ENCODE measurements around the gene CASD1. TPM values are rescaled to one million over a fixed set of nuclear protein-coding genes. Genes with fewer than 3 reads are reported as not detected.

The CASD1 gene
- total and polyA plus RNA-seq, 2 donors = 20.2 to 34.2 TPM

GRCh38 chr7:94565247-94565894 lies 55.8 kb downstream of the CASD1 start:
- H3K36me3 ChIP-seq (ENCODE audit: control insufficient read depth in 2 of 2, insufficient read depth in 2 of 2, low read length in 1 of 2) = no peaks in the 10 kb centered on the region
- no peak overlapping the region for H3K4me3 ChIP-seq (ENCODE audit: low read length in 2 of 2)
- 96% methylated on average over 4 of the region's 4 CpGs for WGBS
- no peaks in the 10 kb centered on the region for H3K9me3 ChIP-seq (ENCODE audit: control insufficient read depth in 2 of 2, insufficient read depth in 1 of 2, low read length in 1 of 2)
- H3K4me1 ChIP-seq (ENCODE audit: control insufficient read depth in 2 of 2, insufficient read depth in 2 of 2, low read length in 2 of 2) = no peaks in the 10 kb centered on the region
- H3K27ac ChIP-seq (ENCODE audit: low read depth in 1 of 2, low read length in 1 of 2) = no peak overlapping the region
- no peak for DNase-seq (ENCODE audit: low read depth in 6 of 9, low spot score in 9 of 9)
- no peaks in the 10 kb centered on the region for H3K27me3 ChIP-seq (ENCODE audit: control insufficient read depth in 2 of 2, insufficient read depth in 1 of 2, low read length in 1 of 2)

GRCh38 chr7:94567396-94567795 lies 57.8 kb downstream of the CASD1 start:
- Histone ChIP-seq H3K4me3 (ENCODE audit: low read length in 2 of 2) (no peak overlapping the region), H3K27ac (ENCODE audit: low read depth in 1 of 2, low read length in 1 of 2) (no peak overlapping the region), H3K27me3 (ENCODE audit: control insufficient read depth in 2 of 2, insufficient read depth in 1 of 2, low read length in 1 of 2) (no peaks in the 10 kb centered on the region), H3K36me3 (ENCODE audit: control insufficient read depth in 2 of 2, insufficient read depth in 2 of 2, low read length in 1 of 2) (no peaks in the 10 kb centered on the region), H3K4me1 (ENCODE audit: control insufficient read depth in 2 of 2, insufficient read depth in 2 of 2, low read length in 2 of 2) (no peaks in the 10 kb centered on the region), H3K9me3 (ENCODE audit: control insufficient read depth in 2 of 2, insufficient read depth in 1 of 2, low read length in 1 of 2) (no peaks in the 10 kb centered on the region)
- no peak for DNase-seq (ENCODE audit: low read depth in 6 of 9, low spot score in 9 of 9)

DNA sequence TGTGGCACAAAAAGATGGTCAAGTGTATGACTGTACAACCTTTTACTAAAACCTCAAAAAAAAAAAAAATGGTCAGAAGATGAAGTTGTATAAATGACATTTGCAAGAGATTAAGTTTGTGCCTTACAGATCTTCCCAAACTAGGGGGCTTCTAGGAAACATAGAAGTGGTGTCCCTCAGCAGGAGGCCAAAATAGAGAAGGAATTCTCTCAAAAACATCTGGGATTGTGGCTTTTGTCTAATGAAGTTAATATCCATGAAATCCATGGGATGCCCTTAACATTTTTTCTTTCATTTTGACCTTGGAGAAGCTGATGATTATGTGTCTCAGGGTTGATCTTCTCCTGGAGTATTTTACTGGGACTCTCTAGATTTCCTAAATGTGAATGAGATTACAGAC lies 62.2 kb downstream of the CASD1 start:
- no peaks in the 10 kb centered on the region for H3K9me3 ChIP-seq (ENCODE audit: control insufficient read depth in 2 of 2, insufficient read depth in 1 of 2, low read length in 1 of 2)
- no peaks in the 10 kb centered on the region for H3K27me3 ChIP-seq (ENCODE audit: control insufficient read depth in 2 of 2, insufficient read depth in 1 of 2, low read length in 1 of 2)
- H3K27ac ChIP-seq (ENCODE audit: low read depth in 1 of 2, low read length in 1 of 2) = no peak overlapping the region
- no peaks in the 10 kb centered on the region for H3K4me1 ChIP-seq (ENCODE audit: control insufficient read depth in 2 of 2, insufficient read depth in 2 of 2, low read length in 2 of 2)
- peaks cover 0 to 7% of the 10 kb centered on the region in 2 donors for H3K36me3 ChIP-seq (ENCODE audit: control insufficient read depth in 2 of 2, insufficient read depth in 2 of 2, low read length in 1 of 2)
- no peak for DNase-seq (ENCODE audit: low read depth in 6 of 9, low spot score in 9 of 9)
- no peak overlapping the region for H3K4me3 ChIP-seq (ENCODE audit: low read length in 2 of 2)

DNA sequence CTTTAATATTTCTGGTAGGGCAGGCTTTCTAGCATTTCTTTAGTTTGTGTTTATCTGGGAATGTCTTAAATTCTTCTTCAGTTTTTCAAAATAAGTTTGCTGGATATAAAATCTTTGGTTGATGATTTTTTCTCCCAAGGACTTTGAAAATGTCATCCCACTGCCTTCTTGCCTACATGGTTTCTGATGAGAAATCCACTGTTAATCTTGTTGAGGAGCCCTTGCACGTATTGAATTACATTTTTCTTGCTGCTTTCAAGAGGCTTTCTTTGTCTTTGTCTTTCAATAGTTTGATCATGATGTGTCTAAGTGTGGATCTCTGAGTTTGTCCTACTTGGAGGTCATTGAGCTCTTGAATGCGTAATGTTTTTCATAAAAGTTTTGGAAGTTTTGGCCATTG lies 66.0 kb downstream of the CASD1 start:
- Histone ChIP-seq H3K36me3 (ENCODE audit: control insufficient read depth in 2 of 2, insufficient read depth in 2 of 2, low read length in 1 of 2) (peaks cover 0 to 7% of the 10 kb centered on the region in 2 donors), H3K4me3 (ENCODE audit: low read length in 2 of 2) (no peak overlapping the region), H3K27me3 (ENCODE audit: control insufficient read depth in 2 of 2, insufficient read depth in 1 of 2, low read length in 1 of 2) (no peaks in the 10 kb centered on the region), H3K9me3 (ENCODE audit: control insufficient read depth in 2 of 2, insufficient read depth in 1 of 2, low read length in 1 of 2) (no peaks in the 10 kb centered on the region), H3K27ac (ENCODE audit: low read depth in 1 of 2, low read length in 1 of 2) (no peak overlapping the region), H3K4me1 (ENCODE audit: control insufficient read depth in 2 of 2, insufficient read depth in 2 of 2, low read length in 2 of 2) (no peaks in the 10 kb centered on the region)
- DNase-seq (ENCODE audit: low read depth in 6 of 9, low spot score in 9 of 9) = no peak
- 95% methylated on average over 2 of the region's 2 CpGs for WGBS

DNA sequence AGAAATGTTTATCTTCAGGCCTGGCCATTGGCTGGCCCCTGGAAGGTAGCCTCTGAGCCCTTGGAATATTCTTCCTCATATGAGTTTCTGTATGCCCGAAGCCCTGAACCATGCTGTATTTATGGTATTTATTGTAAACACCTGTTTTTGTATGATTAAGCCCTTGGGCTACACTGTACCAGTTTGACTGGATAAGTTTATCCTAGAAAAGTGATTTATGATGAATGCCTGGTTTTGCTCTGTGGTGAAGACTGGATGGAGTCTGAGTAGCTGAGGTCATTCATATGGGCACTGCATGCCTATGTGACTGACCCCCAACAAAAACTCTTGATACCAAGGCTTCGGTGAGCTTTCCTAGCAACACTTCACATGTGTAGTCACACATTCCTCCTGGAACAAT lies 66.7 kb downstream of the CASD1 start:
- Histone ChIP-seq H3K4me1 (ENCODE audit: control insufficient read depth in 2 of 2, insufficient read depth in 2 of 2, low read length in 2 of 2) (no peaks in the 10 kb centered on the region), H3K36me3 (ENCODE audit: control insufficient read depth in 2 of 2, insufficient read depth in 2 of 2, low read length in 1 of 2) (peaks cover 0 to 7% of the 10 kb centered on the region in 2 donors), H3K4me3 (ENCODE audit: low read length in 2 of 2) (no peak overlapping the region), H3K27ac (ENCODE audit: low read depth in 1 of 2, low read length in 1 of 2) (no peak overlapping the region), H3K27me3 (ENCODE audit: control insufficient read depth in 2 of 2, insufficient read depth in 1 of 2, low read length in 1 of 2) (no peaks in the 10 kb centered on the region), H3K9me3 (ENCODE audit: control insufficient read depth in 2 of 2, insufficient read depth in 1 of 2, low read length in 1 of 2) (no peaks in the 10 kb centered on the region)
- DNase-seq (ENCODE audit: low read depth in 6 of 9, low spot score in 9 of 9) = no peak
- 97% methylated on average over 2 of the region's 2 CpGs for WGBS

DNA sequence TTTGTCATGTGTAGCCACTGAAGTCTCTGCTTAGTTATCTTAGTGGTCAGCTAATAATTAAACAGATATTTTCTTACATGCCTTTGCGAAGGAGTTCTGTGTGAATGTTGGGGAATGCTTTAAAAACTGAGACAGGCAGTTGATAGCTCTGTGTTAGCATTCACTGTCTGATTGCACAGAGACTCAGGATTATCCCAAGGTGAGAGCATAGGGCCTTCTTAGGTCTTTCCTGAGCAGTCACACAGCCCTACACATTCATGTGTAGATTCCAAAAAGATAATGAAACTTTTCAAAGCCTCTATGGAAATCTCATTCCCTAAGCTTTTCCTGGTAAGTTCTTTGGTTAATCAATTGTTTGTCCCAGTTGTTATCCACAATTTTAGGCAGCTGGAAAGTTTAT lies 67.7 kb downstream of the CASD1 start:
- Histone ChIP-seq H3K36me3 (ENCODE audit: control insufficient read depth in 2 of 2, insufficient read depth in 2 of 2, low read length in 1 of 2) (peaks cover 0 to 7% of the 10 kb centered on the region in 2 donors), H3K4me1 (ENCODE audit: control insufficient read depth in 2 of 2, insufficient read depth in 2 of 2, low read length in 2 of 2) (no peaks in the 10 kb centered on the region), H3K27ac (ENCODE audit: low read depth in 1 of 2, low read length in 1 of 2) (no peak overlapping the region), H3K9me3 (ENCODE audit: control insufficient read depth in 2 of 2, insufficient read depth in 1 of 2, low read length in 1 of 2) (no peaks in the 10 kb centered on the region), H3K4me3 (ENCODE audit: low read length in 2 of 2) (no peak overlapping the region), H3K27me3 (ENCODE audit: control insufficient read depth in 2 of 2, insufficient read depth in 1 of 2, low read length in 1 of 2) (no peaks in the 10 kb centered on the region)
- no peak for DNase-seq (ENCODE audit: low read depth in 6 of 9, low spot score in 9 of 9)
- WGBS = 99% methylated on average over 1 of the region's 1 CpG

- Histone ChIP-seq H3K27ac (ENCODE audit: low read depth in 1 of 2, low read length in 1 of 2) (no peak overlapping the region), H3K27me3 (ENCODE audit: control insufficient read depth in 2 of 2, insufficient read depth in 1 of 2, low read length in 1 of 2) (no peaks in the 10 kb centered on the region), H3K4me3 (ENCODE audit: low read length in 2 of 2) (no peak overlapping the region), H3K9me3 (ENCODE audit: control insufficient read depth in 2 of 2, insufficient read depth in 1 of 2, low read length in 1 of 2) (no peaks in the 10 kb centered on the region), H3K36me3 (ENCODE audit: control insufficient read depth in 2 of 2, insufficient read depth in 2 of 2, low read length in 1 of 2) (peaks cover 0 to 7% of the 10 kb centered on the region in 2 donors), H3K4me1 (ENCODE audit: control insufficient read depth in 2 of 2, insufficient read depth in 2 of 2, low read length in 2 of 2) (no peaks in the 10 kb centered on the region)
- no peak for DNase-seq (ENCODE audit: low read depth in 6 of 9, low spot score in 9 of 9)
Measured at GRCh38 chr7:94578614-94579013, 69.0 kb downstream of the CASD1 start.

- Histone ChIP-seq H3K4me1 (ENCODE audit: control insufficient read depth in 2 of 2, insufficient read depth in 2 of 2, low read length in 2 of 2) (no peaks in the 10 kb centered on the region), H3K36me3 (ENCODE audit: control insufficient read depth in 2 of 2, insufficient read depth in 2 of 2, low read length in 1 of 2) (peaks cover 0 to 9% of the 10 kb centered on the region in 2 donors), H3K4me3 (ENCODE audit: low read length in 2 of 2) (no peak overlapping the region), H3K27ac (ENCODE audit: low read depth in 1 of 2, low read length in 1 of 2) (no peak overlapping the region), H3K9me3 (ENCODE audit: control insufficient read depth in 2 of 2, insufficient read depth in 1 of 2, low read length in 1 of 2) (no peaks in the 10 kb centered on the region), H3K27me3 (ENCODE audit: control insufficient read depth in 2 of 2, insufficient read depth in 1 of 2, low read length in 1 of 2) (no peaks in the 10 kb centered on the region)
- no peak for DNase-seq (ENCODE audit: low read depth in 6 of 9, low spot score in 9 of 9)
- WGBS = 96% methylated on average over 2 of the region's 2 CpGs
Measured at GRCh38 chr7:94579470-94579869, 69.9 kb downstream of the CASD1 start.

DNA sequence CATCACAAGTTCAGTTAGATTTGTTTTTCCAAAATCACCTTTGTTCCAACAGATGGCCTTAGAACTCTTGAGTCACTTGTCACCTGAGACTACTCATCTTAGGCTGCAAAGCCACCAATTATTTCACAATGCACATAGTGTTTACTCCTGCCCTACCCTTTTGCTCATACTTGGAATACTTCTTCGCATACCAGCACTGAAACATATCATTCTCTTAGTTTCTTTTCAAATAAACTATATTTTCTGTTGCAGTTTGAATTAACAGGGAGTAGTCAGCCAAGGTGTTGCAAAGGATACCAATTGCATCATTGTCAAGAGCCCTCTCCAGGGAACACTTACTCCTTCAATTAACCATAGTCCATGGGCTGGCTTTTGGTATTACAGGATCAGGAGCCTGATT lies 71.0 kb downstream of the CASD1 start:
- WGBS = 92% methylated on average over 1 of the region's 1 CpG
- H3K36me3 ChIP-seq (ENCODE audit: control insufficient read depth in 2 of 2, insufficient read depth in 2 of 2, low read length in 1 of 2) = peaks cover 0 to 8% of the 10 kb centered on the region in 2 donors
- H3K27me3 ChIP-seq (ENCODE audit: control insufficient read depth in 2 of 2, insufficient read depth in 1 of 2, low read length in 1 of 2) = no peaks in the 10 kb centered on the region
- DNase-seq (ENCODE audit: low read depth in 6 of 9, low spot score in 9 of 9) = no peak
- H3K4me1 ChIP-seq (ENCODE audit: control insufficient read depth in 2 of 2, insufficient read depth in 2 of 2, low read length in 2 of 2) = no peaks in the 10 kb centered on the region
- no peak overlapping the region for H3K4me3 ChIP-seq (ENCODE audit: low read length in 2 of 2)
- no peak overlapping the region for H3K27ac ChIP-seq (ENCODE audit: low read depth in 1 of 2, low read length in 1 of 2)
- no peaks in the 10 kb centered on the region for H3K9me3 ChIP-seq (ENCODE audit: control insufficient read depth in 2 of 2, insufficient read depth in 1 of 2, low read length in 1 of 2)

DNA sequence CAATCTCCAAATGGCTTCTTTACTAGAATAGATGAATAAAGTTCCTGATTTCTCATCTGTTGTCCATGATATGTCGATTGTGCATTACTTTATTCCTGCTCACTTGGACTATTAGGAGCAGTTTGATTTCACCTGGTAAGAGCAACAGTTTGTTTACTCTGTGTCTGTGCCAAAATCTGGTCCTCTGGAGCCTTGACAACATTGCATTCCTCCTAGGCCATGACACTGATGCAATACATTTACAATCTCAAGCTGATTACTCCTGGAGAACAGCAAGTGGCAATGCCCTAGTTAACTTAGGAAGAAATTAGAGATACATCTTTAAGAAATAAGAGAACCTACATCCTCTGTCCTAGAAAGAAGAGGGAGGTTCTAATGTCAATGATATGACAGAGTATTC lies 74.5 kb downstream of the CASD1 start:
- DNase-seq (ENCODE audit: low read depth in 6 of 9, low spot score in 9 of 9) = no peak
- Histone ChIP-seq H3K27ac (ENCODE audit: low read depth in 1 of 2, low read length in 1 of 2) (no peak overlapping the region), H3K36me3 (ENCODE audit: control insufficient read depth in 2 of 2, insufficient read depth in 2 of 2, low read length in 1 of 2) (peaks cover 0 to 3% of the 10 kb centered on the region in 2 donors), H3K4me1 (ENCODE audit: control insufficient read depth in 2 of 2, insufficient read depth in 2 of 2, low read length in 2 of 2) (no peaks in the 10 kb centered on the region), H3K4me3 (ENCODE audit: low read length in 2 of 2) (no peak overlapping the region), H3K9me3 (ENCODE audit: control insufficient read depth in 2 of 2, insufficient read depth in 1 of 2, low read length in 1 of 2) (no peaks in the 10 kb centered on the region), H3K27me3 (ENCODE audit: control insufficient read depth in 2 of 2, insufficient read depth in 1 of 2, low read length in 1 of 2) (no peaks in the 10 kb centered on the region)
- 97% methylated on average over 1 of the region's 1 CpG for WGBS

Data from thymus (tissue), 11 donors.